C4-2B (cell line): Measurements from ENCODE around the gene FBXO40.
A peak's percentile ranks its signal among the peaks of the same experiment; 100 is the strongest.
"Not testable (repeated sequence)": the region's sequence is repeated elsewhere in the genome, so short reads cannot be mapped to it uniquely, and the experiment has no call there.

Experiments
- H3K27ac ChIP-seq: fragments of 450-650 bp; 2 replicates; pipeline ENCODE4 v1.5.1; 2017
- ZFX ChIP-seq: fragments of 450-650 bp; IDR thresholded peaks from 2 replicates; pipeline ENCODE4 v1.6.1; 2017
- TF ChIP-seq, protein P1 (sequence below): fragments of 450-650 bp; conservative IDR thresholded peaks from 2 replicates; pipeline ENCODE4 v1.5.1; 2017; ENCODE audit warnings: mild to moderate bottlenecking

Gene FBXO40

DNA sequence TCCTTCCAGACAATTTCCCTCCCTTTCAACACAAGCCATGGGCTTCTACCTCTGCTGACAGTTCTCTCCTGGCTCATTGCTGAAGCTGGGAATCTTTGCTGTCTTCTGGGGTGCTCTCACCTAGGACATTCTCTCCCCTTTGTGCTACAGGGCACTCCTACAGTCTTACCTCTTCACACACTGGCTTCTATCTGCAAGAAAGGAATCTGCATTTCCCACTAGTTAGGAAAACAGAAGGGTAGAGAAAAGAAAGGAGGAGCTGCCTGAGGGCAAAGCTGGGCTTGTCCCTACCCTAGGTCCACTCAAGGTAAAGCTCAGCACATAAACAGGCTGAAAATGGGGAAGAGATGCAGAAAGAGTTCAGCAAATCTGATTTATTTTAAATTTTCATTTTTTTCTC lies 31.0 kb upstream of the FBXO40 start:
- no peak overlapping the region for H3K27ac ChIP-seq
- TF ChIP-seq, protein P1, sequence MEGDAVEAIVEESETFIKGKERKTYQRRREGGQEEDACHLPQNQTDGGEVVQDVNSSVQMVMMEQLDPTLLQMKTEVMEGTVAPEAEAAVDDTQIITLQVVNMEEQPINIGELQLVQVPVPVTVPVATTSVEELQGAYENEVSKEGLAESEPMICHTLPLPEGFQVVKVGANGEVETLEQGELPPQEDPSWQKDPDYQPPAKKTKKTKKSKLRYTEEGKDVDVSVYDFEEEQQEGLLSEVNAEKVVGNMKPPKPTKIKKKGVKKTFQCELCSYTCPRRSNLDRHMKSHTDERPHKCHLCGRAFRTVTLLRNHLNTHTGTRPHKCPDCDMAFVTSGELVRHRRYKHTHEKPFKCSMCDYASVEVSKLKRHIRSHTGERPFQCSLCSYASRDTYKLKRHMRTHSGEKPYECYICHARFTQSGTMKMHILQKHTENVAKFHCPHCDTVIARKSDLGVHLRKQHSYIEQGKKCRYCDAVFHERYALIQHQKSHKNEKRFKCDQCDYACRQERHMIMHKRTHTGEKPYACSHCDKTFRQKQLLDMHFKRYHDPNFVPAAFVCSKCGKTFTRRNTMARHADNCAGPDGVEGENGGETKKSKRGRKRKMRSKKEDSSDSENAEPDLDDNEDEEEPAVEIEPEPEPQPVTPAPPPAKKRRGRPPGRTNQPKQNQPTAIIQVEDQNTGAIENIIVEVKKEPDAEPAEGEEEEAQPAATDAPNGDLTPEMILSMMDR: no peak
- no peak for TF ChIP-seq ZFX

DNA sequence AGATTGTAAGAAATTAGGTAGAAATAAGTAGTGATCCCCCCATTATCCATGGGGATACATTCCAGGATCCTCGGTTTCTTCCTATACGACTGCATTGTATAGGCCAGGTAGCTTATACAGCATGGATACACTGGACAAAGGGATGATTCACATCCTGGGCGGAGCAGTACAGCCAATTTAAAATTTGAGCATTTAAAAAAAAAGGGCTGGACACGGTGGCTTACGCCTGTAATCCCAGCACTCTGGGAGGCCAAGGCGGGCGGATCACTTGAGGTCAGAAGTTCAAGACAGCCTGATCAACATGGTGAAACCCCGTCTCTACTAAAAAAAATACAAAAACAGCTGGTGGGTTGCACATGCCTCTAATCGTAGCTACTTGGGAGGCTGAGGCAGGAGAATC lies 26.4 kb upstream of the FBXO40 start:
- H3K27ac ChIP-seq: no peak overlapping the region
- TF ChIP-seq, protein P1: no peak
- TF ChIP-seq ZFX: no peak

DNA sequence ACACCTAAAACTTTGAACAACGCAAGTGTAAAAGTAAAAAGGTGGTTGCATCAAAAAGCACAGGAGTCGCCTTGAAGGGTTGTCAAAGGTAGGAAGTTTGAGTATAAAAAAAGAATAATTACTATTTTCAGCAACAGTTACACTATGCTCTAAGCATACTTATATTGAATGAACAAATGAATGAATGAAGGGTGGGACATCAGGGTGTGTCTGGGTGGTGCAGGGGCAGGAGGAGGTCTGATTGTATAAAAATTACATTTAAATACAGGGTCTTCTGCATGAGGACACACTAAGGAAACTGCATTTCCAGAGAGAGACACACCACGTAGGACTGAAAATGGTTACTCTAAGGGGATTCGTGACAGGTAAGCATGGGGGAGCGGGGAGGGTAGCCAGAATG lies 25.5 kb upstream of the FBXO40 start, which contains the start of gene ARGFX:
Gene ARGFX (plus strand): TSS at position 301 of the 400 bp plus-strand sequence. CDS start 2,765 bp downstream, outside the sequence.
- no peak within 1 kb of the TSS for H3K27ac ChIP-seq
- TF ChIP-seq ZFX: no peak

DNA sequence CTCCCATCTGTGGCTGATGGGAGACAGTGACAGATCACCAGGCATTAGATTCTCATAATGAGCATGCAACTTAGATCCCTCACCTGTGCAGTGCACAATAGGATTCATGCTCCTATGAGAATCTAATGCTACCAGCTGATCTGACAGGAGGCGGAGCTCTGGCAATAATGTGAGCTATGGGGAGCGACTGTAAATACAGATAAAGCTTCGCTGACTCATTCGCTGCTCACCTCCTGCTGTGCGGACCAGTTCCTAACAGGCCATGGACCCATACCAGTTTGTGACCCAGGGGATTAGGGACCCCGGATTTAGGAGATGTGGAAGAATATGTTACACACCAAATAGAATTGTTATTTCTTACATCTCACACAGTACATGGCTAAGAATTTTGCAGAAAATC lies 18.7 kb upstream of the FBXO40 start:
- peak overlapping the region; percentile 23 for H3K27ac ChIP-seq
- TF ChIP-seq ZFX: no peak
- TF ChIP-seq, protein P1: no peak

DNA sequence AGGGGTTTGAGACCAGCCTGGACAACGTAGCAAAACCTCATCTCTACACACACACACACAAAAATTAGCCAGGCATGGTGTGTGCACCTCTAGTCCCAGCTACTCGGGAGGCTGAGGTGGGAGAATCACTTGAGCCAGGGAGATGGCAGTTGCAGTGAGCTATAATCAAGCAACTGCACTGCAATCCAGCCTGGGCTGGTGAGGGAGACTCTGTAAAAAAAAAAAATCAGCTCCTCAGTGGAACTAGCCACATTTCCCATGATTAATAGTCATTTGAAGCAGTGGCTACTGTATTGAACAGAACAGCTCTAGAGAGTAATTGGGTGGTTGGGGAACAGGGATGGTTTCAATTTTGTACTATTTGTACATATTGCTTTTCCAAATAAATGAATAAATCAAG lies 11.5 kb upstream of the FBXO40 start:
- TF ChIP-seq, protein P1: no peak
- no peak for TF ChIP-seq ZFX

DNA sequence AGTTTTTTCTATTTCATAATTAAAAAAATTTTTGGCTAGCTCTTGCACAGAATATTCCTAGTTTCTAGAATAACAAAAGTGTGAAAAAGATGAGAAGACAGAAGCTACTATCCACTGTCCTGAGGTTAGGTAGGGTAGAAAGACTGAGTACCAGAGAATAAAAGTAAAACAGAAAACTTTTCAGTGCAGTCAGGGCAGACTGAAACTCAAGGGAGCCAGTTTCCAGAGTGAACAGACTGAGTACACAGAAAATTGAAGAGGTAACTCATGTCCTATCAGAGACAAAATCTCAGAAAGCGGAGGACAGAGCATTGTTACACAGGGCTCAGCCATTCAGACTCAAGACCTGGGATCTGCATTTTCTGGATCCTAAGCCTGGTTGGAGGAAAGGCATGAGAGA lies 8.8 kb upstream of the FBXO40 start:
- no peak for TF ChIP-seq ZFX
- TF ChIP-seq, protein P1: no peak
- no peak overlapping the region for H3K27ac ChIP-seq

More for the DNA sequence above, 11.5 kb upstream of the FBXO40 start:
- H3K27ac ChIP-seq: no peak overlapping the region

DNA sequence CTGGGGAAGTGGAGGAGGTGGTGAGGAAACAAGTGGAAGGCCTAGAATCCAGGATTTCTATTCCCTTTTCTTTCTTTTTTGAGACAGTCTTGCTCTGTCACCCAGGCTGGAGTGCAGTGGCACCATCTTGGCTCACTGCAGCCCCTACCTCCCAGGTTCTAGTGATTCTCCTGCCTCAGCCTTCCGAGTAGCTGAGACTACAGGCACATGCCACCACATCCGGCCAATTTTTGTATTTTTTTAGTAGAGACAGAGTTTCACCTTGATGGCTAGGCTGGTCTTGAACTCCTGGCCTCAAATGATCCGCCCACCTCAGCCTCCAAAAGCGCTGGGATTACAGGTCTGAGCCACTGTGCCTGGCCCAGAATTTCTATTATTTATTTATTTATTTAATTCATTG lies 627 bp downstream of the FBXO40 start:
- not testable (repeated sequence) for H3K27ac ChIP-seq

DNA sequence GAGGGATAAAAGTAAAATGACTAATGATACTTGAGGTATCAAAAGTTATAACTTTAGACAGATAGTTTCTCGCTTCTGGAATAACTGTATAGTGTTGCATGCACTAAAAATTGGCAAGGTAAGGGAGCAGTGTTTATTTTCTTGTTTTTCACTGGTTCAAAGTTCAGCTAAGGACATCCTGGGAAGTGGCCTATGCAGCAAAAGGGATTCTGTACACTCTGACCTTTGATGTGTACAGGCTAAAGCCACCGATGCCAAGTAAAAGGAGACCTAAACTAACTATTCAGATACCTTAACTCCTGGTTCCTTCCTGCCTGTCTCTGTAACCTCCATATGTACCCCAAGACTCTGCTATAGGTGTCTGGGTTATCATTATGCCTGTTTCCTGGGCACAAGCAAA lies 1.7 kb downstream of the FBXO40 start:
- H3K27ac ChIP-seq: no peak overlapping the region
- TF ChIP-seq, protein P1: no peak
- TF ChIP-seq ZFX: no peak
